ENCODE measurements around the gene MLNR.

Gene MLNR

GRCh38 chr13:49256841-49257240 is 36.7 kb downstream of the MLNR start:
- no peak for TF ChIP-seq CTCF (IDR thresholded peaks at IDR 0.05; ENCODE audit: poor library complexity, severe bottlenecking)
- ATAC-seq (ENCODE audit: low read depth) = no peak
- no peaks in the 10 kb centered on the region for H3K27me3 ChIP-seq (ENCODE audit: insufficient read depth, poor library complexity, severe bottlenecking)
- no peaks in the 10 kb centered on the region for H3K9me3 ChIP-seq (ENCODE audit: severe bottlenecking)
- H3K4me3 ChIP-seq (ENCODE audit: severe bottlenecking) = no peak overlapping the region
- H3K4me1 ChIP-seq (ENCODE audit: insufficient read depth, poor library complexity, severe bottlenecking) = no peaks in the 10 kb centered on the region
- DNase-seq (ENCODE audit: low spot score) = no peak
- H3K27ac ChIP-seq (ENCODE audit: poor library complexity, severe bottlenecking) = no peak overlapping the region
- H3K36me3 ChIP-seq (ENCODE audit: low read depth) = peaks cover 61% of the 10 kb centered on the region

- no peak overlapping the region for H3K27ac ChIP-seq (ENCODE audit: poor library complexity, severe bottlenecking)
- no peaks in the 10 kb centered on the region for H3K4me1 ChIP-seq (ENCODE audit: insufficient read depth, poor library complexity, severe bottlenecking)
- TF ChIP-seq CTCF (IDR thresholded peaks at IDR 0.05; ENCODE audit: poor library complexity, severe bottlenecking) = no peak
- H3K9me3 ChIP-seq (ENCODE audit: severe bottlenecking) = no peaks in the 10 kb centered on the region
- DNase-seq (ENCODE audit: low spot score) (no peak), ATAC-seq (ENCODE audit: low read depth) (no peak)
- H3K27me3 ChIP-seq (ENCODE audit: insufficient read depth, poor library complexity, severe bottlenecking) = no peaks in the 10 kb centered on the region
- peaks cover 57% of the 10 kb centered on the region for H3K36me3 ChIP-seq (ENCODE audit: low read depth)
- H3K4me3 ChIP-seq (ENCODE audit: severe bottlenecking) = no peak overlapping the region
Observed at GRCh38 chr13:49258089-49258796, 38.1 kb downstream of the MLNR start.

GRCh38 chr13:49259586-49259985 is 39.4 kb downstream of the MLNR start:
- no peak for TF ChIP-seq CTCF (IDR thresholded peaks at IDR 0.05; ENCODE audit: poor library complexity, severe bottlenecking)
- no peak for ATAC-seq (ENCODE audit: low read depth)
- Histone ChIP-seq H3K9me3 (ENCODE audit: severe bottlenecking) (no peaks in the 10 kb centered on the region), H3K36me3 (ENCODE audit: low read depth) (peaks cover 58% of the 10 kb centered on the region), H3K4me3 (ENCODE audit: severe bottlenecking) (no peak overlapping the region), H3K27me3 (ENCODE audit: insufficient read depth, poor library complexity, severe bottlenecking) (no peaks in the 10 kb centered on the region), H3K27ac (ENCODE audit: poor library complexity, severe bottlenecking) (no peak overlapping the region), H3K4me1 (ENCODE audit: insufficient read depth, poor library complexity, severe bottlenecking) (no peaks in the 10 kb centered on the region)
- DNase-seq (ENCODE audit: low spot score) = no peak

- Histone ChIP-seq H3K27ac (ENCODE audit: poor library complexity, severe bottlenecking) (no peak overlapping the region), H3K36me3 (ENCODE audit: low read depth) (peaks cover 41% of the 10 kb centered on the region), H3K27me3 (ENCODE audit: insufficient read depth, poor library complexity, severe bottlenecking) (no peaks in the 10 kb centered on the region), H3K9me3 (ENCODE audit: severe bottlenecking) (no peaks in the 10 kb centered on the region), H3K4me1 (ENCODE audit: insufficient read depth, poor library complexity, severe bottlenecking) (no peaks in the 10 kb centered on the region), H3K4me3 (ENCODE audit: severe bottlenecking) (no peak overlapping the region)
- no peak for DNase-seq (ENCODE audit: low spot score)
- ATAC-seq (ENCODE audit: low read depth) = no peak
- no peak for TF ChIP-seq CTCF (IDR thresholded peaks at IDR 0.05; ENCODE audit: poor library complexity, severe bottlenecking)
Observed at GRCh38 chr13:49262634-49263033, 42.5 kb downstream of the MLNR start.

- no peak overlapping the region for H3K27ac ChIP-seq (ENCODE audit: poor library complexity, severe bottlenecking)
- TF ChIP-seq CTCF (IDR thresholded peaks at IDR 0.05; ENCODE audit: poor library complexity, severe bottlenecking) = no peak
- H3K9me3 ChIP-seq (ENCODE audit: severe bottlenecking) = no peaks in the 10 kb centered on the region
- peaks cover 15% of the 10 kb centered on the region for H3K36me3 ChIP-seq (ENCODE audit: low read depth)
- H3K4me3 ChIP-seq (ENCODE audit: severe bottlenecking) = no peak overlapping the region
- H3K4me1 ChIP-seq (ENCODE audit: insufficient read depth, poor library complexity, severe bottlenecking) = no peaks in the 10 kb centered on the region
- H3K27me3 ChIP-seq (ENCODE audit: insufficient read depth, poor library complexity, severe bottlenecking) = no peaks in the 10 kb centered on the region
- ATAC-seq (ENCODE audit: low read depth) (no peak), DNase-seq (ENCODE audit: low spot score) (no peak)
Observed at GRCh38 chr13:49265822-49266221, 45.7 kb downstream of the MLNR start.
